ENCODE results near the gene FAM171A1. TPM values are rescaled to one million over a fixed set of nuclear protein-coding genes. Genes with fewer than 3 reads are reported as not detected.

FAM171A1 gene
- total RNA-seq, 2 donors from 2014 or later: 50.9 to 65.8 TPM

DNA sequence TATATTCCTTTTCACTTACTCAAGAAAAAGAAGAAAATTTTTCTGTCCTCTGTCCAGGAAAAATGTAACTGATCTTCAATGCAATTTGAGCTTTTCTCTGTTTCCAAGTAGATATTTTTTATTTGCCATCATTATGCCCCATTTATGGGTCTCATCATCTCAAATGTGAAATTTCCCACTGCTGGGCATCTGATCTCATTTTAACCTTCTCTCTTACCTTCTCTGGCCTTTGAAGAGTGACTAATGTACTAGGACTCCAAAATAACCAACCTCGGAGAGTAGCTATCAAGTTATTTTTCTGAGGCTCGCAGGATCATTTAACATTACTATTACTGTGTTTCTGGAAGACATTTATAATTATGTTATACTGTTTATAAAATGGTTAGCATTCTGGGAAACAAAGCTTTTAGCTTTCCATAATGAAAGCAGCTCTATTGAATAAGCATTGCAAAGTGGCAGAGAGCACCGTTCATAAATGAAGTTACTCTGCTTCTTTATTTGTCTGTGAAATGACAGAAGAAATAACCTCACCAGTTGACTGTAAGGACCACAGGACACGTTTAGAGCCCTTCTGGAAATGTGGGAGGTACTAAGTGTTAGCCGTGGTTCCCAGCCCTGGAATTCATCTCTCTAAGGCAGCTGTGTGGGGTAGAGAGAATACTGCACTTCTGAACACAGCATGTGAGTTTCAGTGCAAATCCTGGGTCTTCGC is 169.3 kb downstream of the FAM171A1 start:
- DNase-seq: no peak
- H3K9ac ChIP-seq (ENCODE audit: low read depth in 2 of 2, low read length in 2 of 2): no peak overlapping the region
- TF ChIP-seq, protein P1, sequence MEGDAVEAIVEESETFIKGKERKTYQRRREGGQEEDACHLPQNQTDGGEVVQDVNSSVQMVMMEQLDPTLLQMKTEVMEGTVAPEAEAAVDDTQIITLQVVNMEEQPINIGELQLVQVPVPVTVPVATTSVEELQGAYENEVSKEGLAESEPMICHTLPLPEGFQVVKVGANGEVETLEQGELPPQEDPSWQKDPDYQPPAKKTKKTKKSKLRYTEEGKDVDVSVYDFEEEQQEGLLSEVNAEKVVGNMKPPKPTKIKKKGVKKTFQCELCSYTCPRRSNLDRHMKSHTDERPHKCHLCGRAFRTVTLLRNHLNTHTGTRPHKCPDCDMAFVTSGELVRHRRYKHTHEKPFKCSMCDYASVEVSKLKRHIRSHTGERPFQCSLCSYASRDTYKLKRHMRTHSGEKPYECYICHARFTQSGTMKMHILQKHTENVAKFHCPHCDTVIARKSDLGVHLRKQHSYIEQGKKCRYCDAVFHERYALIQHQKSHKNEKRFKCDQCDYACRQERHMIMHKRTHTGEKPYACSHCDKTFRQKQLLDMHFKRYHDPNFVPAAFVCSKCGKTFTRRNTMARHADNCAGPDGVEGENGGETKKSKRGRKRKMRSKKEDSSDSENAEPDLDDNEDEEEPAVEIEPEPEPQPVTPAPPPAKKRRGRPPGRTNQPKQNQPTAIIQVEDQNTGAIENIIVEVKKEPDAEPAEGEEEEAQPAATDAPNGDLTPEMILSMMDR (IDR thresholded peaks at IDR 0.05): no peak
- no peaks in the 10 kb centered on the region for H3K27me3 ChIP-seq
- intact Hi-C loops (cut with DNase I): no loop called here
- no peaks in the 10 kb centered on the region for H3K9me3 ChIP-seq
- no peaks in the 10 kb centered on the region for H3K36me3 ChIP-seq
- no peak overlapping the region for H3K4me3 ChIP-seq
- H3K27ac ChIP-seq: no peak overlapping the region
- no peaks in the 10 kb centered on the region for H3K4me1 ChIP-seq

DNA sequence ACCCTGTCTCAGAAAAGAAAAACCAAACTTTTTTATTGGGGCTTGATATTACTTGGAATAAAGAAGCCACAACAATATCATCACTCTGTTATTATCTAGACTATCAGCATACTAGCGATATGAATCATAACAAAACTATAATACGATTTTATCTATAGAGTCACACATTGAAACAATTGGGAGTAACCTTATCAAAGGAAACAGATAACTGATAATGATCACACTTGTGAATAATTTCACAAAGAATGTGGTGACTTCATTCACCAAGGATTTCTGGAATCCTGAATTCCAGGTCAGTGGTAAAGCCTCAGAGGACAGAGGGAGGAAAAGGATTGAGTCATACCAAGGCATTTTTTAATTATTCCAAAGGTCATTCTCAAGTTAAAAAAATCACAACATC is 170.5 kb downstream of the FAM171A1 start:
- DNase-seq: no peak
- H3K36me3 ChIP-seq: no peaks in the 10 kb centered on the region
- no peak overlapping the region for H3K4me3 ChIP-seq
- H3K27me3 ChIP-seq: no peaks in the 10 kb centered on the region
- no peaks in the 10 kb centered on the region for H3K9me3 ChIP-seq
- no peak overlapping the region for H3K9ac ChIP-seq (ENCODE audit: low read depth in 2 of 2, low read length in 2 of 2)
- H3K27ac ChIP-seq: no peak overlapping the region
- TF ChIP-seq, protein P1 (IDR thresholded peaks at IDR 0.05): no peak
- H3K4me1 ChIP-seq: no peaks in the 10 kb centered on the region
- intact Hi-C loops (cut with DNase I): no loop called here

DNA sequence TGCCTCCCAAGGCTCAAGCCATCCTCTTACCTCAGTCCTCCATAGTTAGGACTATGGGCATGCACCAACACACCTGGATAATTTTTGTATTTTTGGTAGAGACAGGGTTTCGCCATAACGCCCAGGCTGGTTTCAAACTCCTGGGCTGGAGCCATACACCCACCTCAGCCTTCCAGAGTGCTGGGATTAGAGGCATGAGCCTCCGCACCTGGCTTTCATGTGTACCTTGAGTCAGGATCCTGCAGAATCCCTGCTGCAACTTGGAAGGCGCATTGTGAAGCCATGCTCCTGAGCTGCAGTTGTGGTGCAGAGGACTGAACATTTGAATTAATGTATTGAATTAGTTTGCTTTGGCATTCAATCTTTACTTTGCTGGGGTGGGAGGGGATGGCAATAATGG is 173.2 kb downstream of the FAM171A1 start:
- TF ChIP-seq, protein P1 (IDR thresholded peaks at IDR 0.05): no peak
- intact Hi-C loops (cut with DNase I): no loop called here

DNA sequence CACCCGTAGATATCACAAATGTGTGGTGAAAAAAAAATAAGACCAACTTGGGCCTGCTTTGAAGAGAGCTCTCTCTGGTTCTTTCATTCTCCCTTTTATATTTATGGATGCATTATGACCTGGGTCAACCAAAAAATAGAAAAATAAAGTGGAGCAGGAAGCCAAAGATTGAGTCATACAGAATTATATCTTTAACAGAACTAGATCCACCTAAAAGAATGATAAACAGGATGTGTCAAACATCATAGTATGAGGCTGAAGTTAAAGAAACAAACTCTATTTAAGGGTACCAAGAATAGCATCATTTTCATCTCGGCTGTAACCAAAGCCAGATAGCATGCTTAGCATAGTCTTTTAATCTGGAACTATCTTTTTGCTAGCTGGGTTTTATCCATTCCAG is 173.8 kb downstream of the FAM171A1 start:
- Histone ChIP-seq H3K27ac (no peak overlapping the region), H3K36me3 (no peaks in the 10 kb centered on the region), H3K4me1 (no peaks in the 10 kb centered on the region), H3K9me3 (no peaks in the 10 kb centered on the region), H3K9ac (ENCODE audit: low read depth in 2 of 2, low read length in 2 of 2) (no peak overlapping the region), H3K27me3 (no peaks in the 10 kb centered on the region), H3K4me3 (no peak overlapping the region)
- intact Hi-C loops (cut with DNase I): no loop called here
- TF ChIP-seq, protein P1 (IDR thresholded peaks at IDR 0.05): no peak
- DNase-seq: no peak

More for the DNA sequence above, 173.2 kb downstream of the FAM171A1 start:
- no peak for DNase-seq
- Histone ChIP-seq H3K27ac (no peak overlapping the region), H3K27me3 (no peaks in the 10 kb centered on the region), H3K9me3 (no peaks in the 10 kb centered on the region), H3K9ac (ENCODE audit: low read depth in 2 of 2, low read length in 2 of 2) (no peak overlapping the region), H3K4me1 (no peaks in the 10 kb centered on the region), H3K4me3 (no peak overlapping the region), H3K36me3 (no peaks in the 10 kb centered on the region)

DNA sequence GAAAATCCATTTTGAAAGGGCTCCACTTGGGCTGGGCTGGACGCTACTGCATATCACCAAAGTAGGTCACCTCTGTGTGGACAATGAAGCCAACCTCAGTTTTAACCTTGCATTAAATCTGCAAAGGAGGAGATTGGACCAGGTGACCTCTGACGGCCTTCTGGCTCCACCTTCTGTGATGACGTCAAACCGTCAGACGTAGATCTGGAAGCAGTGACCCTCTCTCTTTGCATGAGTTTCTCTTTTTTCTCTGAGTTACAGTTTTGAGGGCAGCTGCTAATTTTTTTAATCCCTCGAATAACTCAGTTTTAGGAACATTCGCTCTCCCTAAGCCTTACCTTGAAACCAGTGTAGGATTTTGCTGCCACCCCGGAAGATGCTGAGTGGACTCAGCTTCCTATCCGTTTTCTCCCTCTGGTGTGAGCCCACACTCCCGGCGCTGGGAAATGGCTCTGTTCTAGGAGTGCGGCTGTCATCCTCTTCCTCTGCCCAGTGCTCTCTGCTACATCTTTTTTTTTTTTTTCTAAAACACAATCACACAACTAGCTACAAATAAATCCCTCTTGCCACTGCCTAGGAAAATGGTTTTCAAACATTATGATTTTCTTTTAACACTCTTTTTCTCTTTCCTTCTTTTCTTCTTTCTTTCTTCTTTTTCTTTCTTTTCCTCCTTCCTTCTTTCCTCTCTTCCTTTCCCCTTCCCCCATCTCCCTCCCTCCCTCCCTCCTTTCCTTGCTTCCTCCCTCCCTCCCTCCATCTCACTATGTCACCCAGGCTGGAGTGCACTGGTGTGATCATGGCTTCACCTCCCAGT is 174.9 kb downstream of the FAM171A1 start:
- Histone ChIP-seq H3K27me3 (no peaks in the 10 kb centered on the region), H3K36me3 (no peaks in the 10 kb centered on the region), H3K4me1 (no peaks in the 10 kb centered on the region), H3K9me3 (no peaks in the 10 kb centered on the region), H3K4me3 (no peak overlapping the region), H3K27ac (no peak overlapping the region), H3K9ac (ENCODE audit: low read depth in 2 of 2, low read length in 2 of 2) (no peak overlapping the region)
- intact Hi-C loops (cut with DNase I): no loop called here
- TF ChIP-seq, protein P1 (IDR thresholded peaks at IDR 0.05): no peak
- no peak for DNase-seq

Measured in colonic mucosa (tissue), 4 donors.